ENCODE data around the gene CUEDC2.

The CUEDC2 gene

GRCh38 chr10:102408728-102409603 is 23.4 kb downstream of the CUEDC2 start:
- peak; percentile 56 for DNase-seq

GRCh38 chr10:102408131-102408727 is 24.1 kb downstream of the CUEDC2 start:
- DNase-seq, result no peak

GRCh38 chr10:102407425-102408130 is 24.8 kb downstream of the CUEDC2 start:
- no peak for DNase-seq

GRCh38 chr10:102406815-102407214 is 25.6 kb downstream of the CUEDC2 start:
- DNase-seq, result no peak

GRCh38 chr10:102405632-102406031 is 26.7 kb downstream of the CUEDC2 start:
- no peak for DNase-seq

DNA sequence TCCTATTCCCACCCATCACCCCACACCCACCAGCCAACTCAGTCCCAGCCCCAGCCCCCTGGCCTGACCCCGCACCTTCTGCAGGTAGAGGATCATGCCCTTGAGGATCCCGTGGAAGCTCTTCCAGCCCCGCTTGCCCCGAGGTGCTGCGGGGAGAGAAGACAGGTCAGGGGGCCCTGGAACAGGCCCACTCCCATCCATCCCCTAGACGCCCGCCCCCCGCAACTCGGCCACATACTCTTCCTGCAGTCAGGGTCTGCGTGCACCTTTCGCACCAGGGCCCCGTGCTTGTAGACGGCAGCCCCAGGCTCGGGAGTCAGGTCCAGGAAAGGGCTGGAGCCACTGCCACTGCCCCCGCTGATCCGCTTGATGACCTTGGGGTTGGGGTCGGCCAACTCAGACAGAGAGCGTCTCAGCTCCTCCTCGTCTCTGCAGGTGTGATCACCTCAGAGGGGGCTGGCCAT is 27.2 kb downstream of the CUEDC2 start:
- DNase-seq, result no peak

DNA sequence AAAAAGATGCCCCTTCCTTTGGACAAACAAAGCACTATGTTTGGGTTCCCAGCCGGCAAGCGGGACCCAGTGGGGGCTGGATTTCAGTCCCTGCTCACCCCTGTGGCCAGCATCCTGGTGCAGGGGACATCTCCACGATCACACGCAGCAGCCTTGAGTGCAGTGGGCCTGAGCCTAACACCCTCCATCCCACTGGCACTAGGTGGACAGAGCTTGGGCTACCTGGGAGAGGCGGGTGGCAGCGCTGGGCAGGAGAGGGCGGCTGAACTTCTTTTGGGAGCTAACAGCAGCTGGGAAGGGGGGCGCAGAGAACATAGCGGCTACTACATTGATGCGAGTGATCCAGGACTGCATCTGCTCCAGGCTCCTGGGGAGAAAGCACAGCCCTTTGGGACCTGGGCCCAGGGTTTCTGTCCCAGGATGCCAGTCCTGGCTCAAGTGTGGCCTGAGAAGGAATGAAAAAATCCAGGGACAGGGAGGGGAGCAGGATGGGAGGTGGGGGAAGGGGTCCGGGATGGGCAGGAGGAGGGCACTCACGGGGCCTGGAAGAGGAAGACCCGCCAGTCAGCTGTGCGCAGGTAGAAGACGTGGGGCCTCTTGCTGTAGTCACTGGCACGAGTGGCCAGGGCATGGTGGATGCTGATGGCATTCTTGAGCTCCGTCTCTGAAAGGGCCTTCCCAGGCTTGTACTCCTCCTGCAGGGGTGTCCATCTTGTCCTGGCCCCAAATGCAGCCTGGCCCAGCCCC is 27.8 kb downstream of the CUEDC2 start:
- no peak for DNase-seq

- DNase-seq, result no peak
These were observed 29.3 kb downstream of the CUEDC2 start for GRCh38 chr10:102403115-102403514.

GRCh38 chr10:102402512-102402896 is 29.9 kb downstream of the CUEDC2 start:
- DNase-seq, result no peak

DNA sequence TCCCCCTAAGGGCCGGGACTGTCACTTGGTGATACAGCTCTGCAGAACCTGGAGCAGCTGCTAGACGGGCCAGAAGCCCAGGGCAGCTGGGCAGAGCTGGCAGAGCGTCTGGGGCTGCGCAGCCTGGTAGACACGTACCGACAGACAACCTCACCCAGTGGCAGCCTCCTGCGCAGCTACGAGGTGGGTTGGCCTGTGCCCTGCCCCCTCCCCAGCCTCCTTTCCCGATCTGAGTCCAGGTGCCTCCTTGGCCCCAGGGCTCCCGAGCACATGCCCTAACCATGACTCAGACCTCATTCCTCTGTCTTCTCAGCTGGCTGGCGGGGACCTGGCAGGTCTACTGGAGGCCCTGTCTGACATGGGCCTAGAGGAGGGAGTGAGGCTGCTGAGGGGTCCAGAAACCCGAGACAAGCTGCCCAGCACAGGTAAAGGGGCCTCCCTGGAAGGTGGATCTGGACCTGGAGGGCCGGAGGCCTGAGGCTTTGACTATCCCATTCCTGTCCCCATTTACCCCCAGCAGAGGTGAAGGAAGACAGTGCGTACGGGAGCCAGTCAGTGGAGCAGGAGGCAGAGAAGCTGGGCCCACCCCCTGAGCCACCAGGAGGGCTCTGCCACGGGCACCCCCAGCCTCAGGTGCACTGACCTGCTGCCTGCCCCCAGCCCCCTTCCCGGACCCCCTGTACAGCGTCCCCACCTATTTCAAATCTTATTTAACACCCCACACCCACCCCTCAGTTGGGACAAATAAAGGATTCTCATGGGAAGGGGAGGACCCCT is 30.5 kb downstream of the CUEDC2 start:
- no peak for DNase-seq

DNA sequence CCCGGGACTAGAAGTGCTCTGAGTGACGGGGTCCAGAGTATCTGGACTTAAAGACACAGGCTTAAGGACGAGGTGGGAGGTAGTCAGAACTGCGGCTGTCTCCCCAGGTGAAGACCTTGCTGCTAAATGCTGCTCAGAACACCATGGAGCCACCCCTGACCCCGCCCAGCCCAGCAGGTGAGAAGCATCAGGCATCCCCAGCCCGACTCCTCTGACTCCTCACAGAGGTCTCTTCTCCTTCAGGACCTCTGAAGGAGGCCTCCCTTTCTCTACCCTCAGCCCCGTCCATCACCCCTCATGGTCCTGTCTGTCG is 31.1 kb downstream of the CUEDC2 start:
- no peak for DNase-seq

DNA sequence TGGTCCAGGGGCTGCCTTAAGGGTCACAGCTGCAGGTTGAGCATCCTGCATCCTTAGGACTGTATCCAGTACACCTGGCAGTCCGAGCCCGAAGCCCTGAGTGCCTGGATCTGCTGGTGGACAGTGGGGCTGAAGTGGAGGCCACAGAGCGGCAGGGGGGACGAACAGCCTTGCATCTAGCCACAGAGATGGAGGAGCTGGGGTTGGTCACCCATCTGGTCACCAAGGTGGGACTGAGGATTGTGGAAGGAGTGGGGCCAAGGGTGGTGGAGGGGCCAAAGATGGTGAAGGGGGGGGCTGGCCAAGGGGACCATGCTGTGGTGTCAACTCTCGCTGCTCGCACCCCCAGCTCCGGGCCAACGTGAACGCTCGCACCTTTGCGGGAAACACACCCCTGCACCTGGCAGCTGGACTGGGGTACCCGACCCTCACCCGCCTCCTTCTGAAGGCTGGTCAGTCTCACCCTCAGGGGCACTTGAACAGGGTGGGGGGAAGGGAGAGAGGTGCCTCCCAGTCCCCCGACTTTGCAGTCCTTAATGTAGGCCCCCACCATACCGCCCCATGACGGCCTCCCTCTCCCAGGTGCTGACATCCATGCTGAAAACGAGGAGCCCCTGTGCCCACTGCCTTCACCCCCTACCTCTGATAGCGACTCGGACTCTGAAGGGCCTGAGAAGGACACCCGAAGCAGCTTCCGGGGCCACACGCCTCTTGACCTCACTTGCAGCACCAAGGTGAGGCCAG is 31.6 kb downstream of the CUEDC2 start:
- no peak for DNase-seq

- no peak for DNase-seq
These were observed 32.3 kb downstream of the CUEDC2 start for GRCh38 chr10:102400076-102400475.

- DNase-seq, result peak; percentile 94
These were observed 33.0 kb downstream of the CUEDC2 start for GRCh38 chr10:102399217-102400021.

GRCh38 chr10:102398172-102399020 is 34.0 kb downstream of the CUEDC2 start:
- no peak for DNase-seq

GRCh38 chr10:102397222-102398171 is 34.9 kb downstream of the CUEDC2 start:
- no peak for DNase-seq

GRCh38 chr10:102396730-102397151 is 35.6 kb downstream of the CUEDC2 start:
- no peak for DNase-seq

DNA sequence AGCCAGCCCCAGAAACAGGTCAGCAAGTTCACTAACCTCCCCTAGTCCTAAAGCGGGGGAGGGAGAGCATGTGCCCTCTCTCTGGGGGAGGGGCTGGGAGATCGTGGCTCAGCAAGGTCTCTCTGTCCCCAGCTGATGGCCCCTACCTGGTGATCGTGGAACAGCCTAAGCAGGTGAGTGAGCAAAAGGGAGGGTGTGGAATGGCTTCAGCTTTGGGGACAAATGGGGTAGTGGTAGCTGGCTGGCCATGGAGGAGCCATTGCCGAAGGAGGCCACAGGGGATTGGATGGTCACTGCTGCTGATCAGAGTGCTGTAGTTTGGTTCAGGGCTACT is 36.1 kb downstream of the CUEDC2 start:
- DNase-seq, result no peak
